ENCODE results near the gene CMC4. TPM values are rescaled to one million over a fixed set of nuclear protein-coding genes. Genes with fewer than 3 reads are reported as not detected.

CMC4 gene
- total RNA-seq, 2 experiments from 2014 or later, result 3.3 to 3.7 TPM

Other genes with a start within 250 kb of the CMC4 start
- gene SMIM9, start 236.5 kb downstream of the CMC4 start, total RNA-seq, result not detected
- gene F8A1, start 184.8 kb downstream of the CMC4 start, total RNA-seq, result 10 to 100 TPM; 43.8 to 46.8 TPM
- gene F8, start 48.4 kb downstream of the CMC4 start, total RNA-seq, result 10 to 100 TPM; 10.1 to 10.2 TPM
- 100 to 1,000 TPM in 1 of 2 experiments, 10 to 100 TPM in 1; 94.8 to 102 TPM for gene FUNDC2, start 44.3 kb downstream of the CMC4 start, total RNA-seq
- gene MTCP1, start within 50 bp of the CMC4 start, total RNA-seq, result 10 to 100 TPM; 21.4 to 21.6 TPM
- gene BRCC3, start 372 bp upstream of the CMC4 start, total RNA-seq, result 10 to 100 TPM; 42.4 to 45.0 TPM
- 10 to 100 TPM; 77.4 to 80.8 TPM for gene VBP1, start 145.3 kb upstream of the CMC4 start, total RNA-seq
- gene RAB39B, start 193.4 kb upstream of the CMC4 start, total RNA-seq, result 10 to 100 TPM; 12.3 to 12.5 TPM